ENCODE results near the gene ARL14EP.
A peak's percentile ranks its signal among the peaks of the same experiment; 100 is the strongest.

Gene ARL14EP

GRCh38 chr11:30342736-30343166 lies 19.8 kb downstream of the ARL14EP start:
- DNase-seq (ENCODE audit: low spot score in 2 of 2) (no peak), ATAC-seq (replicated peaks; ENCODE audit: extremely low read depth, poor library complexity, severe bottlenecking) (no peak)
- no peak overlapping the region for H3K27ac Mint-ChIP-seq (ENCODE audit: low read depth)
- H3K4me1 Mint-ChIP-seq = no peaks in the 10 kb centered on the region
- H3K27me3 Mint-ChIP-seq = no peaks in the 10 kb centered on the region
- no peaks in the 10 kb centered on the region for H3K9me3 Mint-ChIP-seq
- no peak overlapping the region for H3K4me3 Mint-ChIP-seq
- peaks cover 8% of the 10 kb centered on the region for H3K36me3 Mint-ChIP-seq (ENCODE audit: insufficient read depth)

- H3K9me3 Mint-ChIP-seq = no peaks in the 10 kb centered on the region
- no peak overlapping the region for H3K27ac Mint-ChIP-seq (ENCODE audit: low read depth)
- peaks cover 1% of the 10 kb centered on the region for H3K4me1 Mint-ChIP-seq
- no peak for DNase-seq (ENCODE audit: low spot score in 2 of 2)
- peaks cover 7% of the 10 kb centered on the region for H3K36me3 Mint-ChIP-seq (ENCODE audit: insufficient read depth)
- ATAC-seq (replicated peaks; ENCODE audit: extremely low read depth, poor library complexity, severe bottlenecking) = no peak
- no peak overlapping the region for H3K4me3 Mint-ChIP-seq
- no peaks in the 10 kb centered on the region for H3K27me3 Mint-ChIP-seq
These were observed 21.2 kb downstream of the ARL14EP start for GRCh38 chr11:30344085-30344484.

DNA sequence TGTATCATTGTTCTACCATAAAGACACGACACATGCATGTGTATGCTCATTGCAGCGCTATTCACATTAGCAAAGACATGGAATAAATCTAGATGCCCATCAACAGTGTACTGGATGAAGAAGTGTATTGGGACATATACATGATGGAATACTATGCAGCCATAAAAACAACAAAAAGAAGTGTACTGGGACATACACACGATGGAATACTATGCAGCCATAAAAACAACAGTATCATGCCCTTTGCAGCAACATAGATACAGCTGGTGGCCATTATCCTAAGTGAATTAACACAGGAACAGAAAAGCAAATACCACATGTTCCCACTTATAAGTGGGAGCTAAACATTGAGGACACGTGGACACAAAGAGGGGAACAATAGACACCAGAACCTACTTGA lies 22.7 kb downstream of the ARL14EP start:
- ATAC-seq (replicated peaks; ENCODE audit: extremely low read depth, poor library complexity, severe bottlenecking) (no peak), DNase-seq (ENCODE audit: low spot score in 2 of 2) (no peak)
- H3K27me3 Mint-ChIP-seq = peaks cover under 1% of the 10 kb centered on the region
- H3K36me3 Mint-ChIP-seq (ENCODE audit: insufficient read depth) = peaks cover 2% of the 10 kb centered on the region
- peaks cover 6% of the 10 kb centered on the region for H3K4me1 Mint-ChIP-seq
- no peak overlapping the region for H3K4me3 Mint-ChIP-seq
- no peak overlapping the region for H3K27ac Mint-ChIP-seq (ENCODE audit: low read depth)
- H3K9me3 Mint-ChIP-seq = no peaks in the 10 kb centered on the region

DNA sequence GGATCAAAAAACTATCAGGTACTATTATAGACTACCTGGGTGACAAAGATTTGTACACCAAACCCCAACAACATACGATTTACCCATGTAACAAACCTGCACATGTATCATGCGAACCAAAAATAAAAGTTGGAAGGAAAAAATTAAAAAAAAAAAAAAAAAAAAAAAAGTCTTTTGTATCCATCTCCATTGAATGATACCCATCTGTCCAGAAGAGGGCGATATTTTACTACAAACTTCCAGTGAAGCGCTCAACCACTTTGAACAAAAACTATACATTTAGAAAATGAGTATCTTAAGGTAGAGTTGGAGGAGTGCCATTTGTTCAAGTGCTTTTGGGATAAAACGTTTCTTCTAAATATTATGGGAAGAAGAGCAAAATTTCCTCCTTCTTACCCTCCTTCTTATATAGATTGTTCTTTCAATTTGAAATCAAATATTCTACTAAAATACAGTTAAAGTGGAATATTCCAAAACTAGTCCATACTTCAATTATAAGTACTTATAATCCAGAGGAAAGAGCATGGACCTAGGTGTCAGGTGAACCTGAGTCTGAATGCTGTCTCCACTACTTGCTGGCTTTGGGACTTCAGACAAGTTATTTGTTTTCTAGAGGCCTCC lies 23.3 kb downstream of the ARL14EP start:
- peaks cover 6% of the 10 kb centered on the region for H3K27me3 Mint-ChIP-seq
- no peak for DNase-seq (ENCODE audit: low spot score in 2 of 2)
- ATAC-seq (replicated peaks; ENCODE audit: extremely low read depth, poor library complexity, severe bottlenecking) = peak; percentile 32

DNA sequence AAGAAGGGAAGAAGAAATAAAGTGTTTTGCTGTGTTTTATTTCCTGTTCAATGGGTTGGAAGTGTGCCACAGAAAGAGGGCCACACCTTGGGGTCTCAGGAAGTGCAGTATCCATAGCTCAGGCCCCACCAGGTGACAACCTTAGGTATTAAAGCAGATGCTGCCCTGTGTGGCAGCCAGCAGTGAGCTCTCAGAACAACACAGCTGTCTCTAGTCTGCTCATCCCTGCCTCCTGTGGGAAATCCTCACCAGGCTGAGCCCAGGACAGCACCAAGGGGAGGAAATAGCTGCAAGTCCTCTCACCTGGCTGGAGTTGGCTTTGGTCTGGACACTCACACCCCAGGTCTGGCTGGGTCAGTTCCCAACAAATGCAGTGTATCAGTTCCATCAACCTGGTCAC lies 25.1 kb downstream of the ARL14EP start:
- Mint-ChIP-seq H3K4me3 (no peak overlapping the region), H3K27me3 (peaks cover 24% of the 10 kb centered on the region), H3K4me1 (peaks cover 6% of the 10 kb centered on the region), H3K27ac (ENCODE audit: low read depth) (no peak overlapping the region), H3K36me3 (ENCODE audit: insufficient read depth) (peaks cover 1% of the 10 kb centered on the region), H3K9me3 (no peaks in the 10 kb centered on the region)
- ATAC-seq (replicated peaks; ENCODE audit: extremely low read depth, poor library complexity, severe bottlenecking) (no peak), DNase-seq (ENCODE audit: low spot score in 2 of 2) (no peak)

More for the DNA sequence above, 23.3 kb downstream of the ARL14EP start:
- peaks cover 6% of the 10 kb centered on the region for H3K4me1 Mint-ChIP-seq
- no peaks in the 10 kb centered on the region for H3K9me3 Mint-ChIP-seq
- H3K4me3 Mint-ChIP-seq = no peak overlapping the region
- H3K36me3 Mint-ChIP-seq (ENCODE audit: insufficient read depth) = peaks cover 2% of the 10 kb centered on the region
- no peak overlapping the region for H3K27ac Mint-ChIP-seq (ENCODE audit: low read depth)

GRCh38 chr11:30349885-30350284 lies 27.0 kb downstream of the ARL14EP start:
- Mint-ChIP-seq H3K36me3 (ENCODE audit: insufficient read depth) (peaks cover 1% of the 10 kb centered on the region), H3K27ac (ENCODE audit: low read depth) (no peak overlapping the region), H3K4me3 (no peak overlapping the region), H3K27me3 (peaks cover 34% of the 10 kb centered on the region), H3K4me1 (peaks cover 6% of the 10 kb centered on the region), H3K9me3 (no peaks in the 10 kb centered on the region)
- ATAC-seq (replicated peaks; ENCODE audit: extremely low read depth, poor library complexity, severe bottlenecking) (no peak), DNase-seq (ENCODE audit: low spot score in 2 of 2) (no peak)

GRCh38 chr11:30350384-30350783 lies 27.5 kb downstream of the ARL14EP start:
- H3K9me3 Mint-ChIP-seq = no peaks in the 10 kb centered on the region
- H3K27me3 Mint-ChIP-seq = peaks cover 34% of the 10 kb centered on the region
- H3K4me1 Mint-ChIP-seq = peaks cover 6% of the 10 kb centered on the region
- H3K4me3 Mint-ChIP-seq = no peak overlapping the region
- DNase-seq (ENCODE audit: low spot score in 2 of 2) (no peak), ATAC-seq (replicated peaks; ENCODE audit: extremely low read depth, poor library complexity, severe bottlenecking) (no peak)
- H3K27ac Mint-ChIP-seq (ENCODE audit: low read depth) = no peak overlapping the region
- peaks cover 1% of the 10 kb centered on the region for H3K36me3 Mint-ChIP-seq (ENCODE audit: insufficient read depth)

DNA sequence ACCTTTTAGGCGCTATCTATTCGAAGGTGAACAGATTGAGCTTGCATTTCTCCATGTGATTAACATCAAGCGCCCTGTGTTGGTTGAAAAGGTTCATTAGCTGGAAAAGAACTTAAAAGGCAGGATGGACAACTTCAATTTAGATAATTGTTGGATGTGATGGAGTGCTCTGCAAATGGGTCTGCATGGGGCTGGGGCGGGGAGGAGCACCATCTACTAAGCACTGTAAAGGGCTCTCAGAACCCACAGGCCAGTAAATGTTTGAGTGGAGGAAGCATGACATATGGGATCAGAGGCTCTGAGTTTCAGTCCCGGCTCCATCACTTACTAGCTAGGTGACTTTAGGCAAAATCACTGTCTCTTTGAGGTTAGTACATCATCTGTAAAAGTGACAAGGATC lies 28.2 kb downstream of the ARL14EP start:
- DNase-seq (ENCODE audit: low spot score in 2 of 2) (no peak), ATAC-seq (replicated peaks; ENCODE audit: extremely low read depth, poor library complexity, severe bottlenecking) (no peak)
- no peak overlapping the region for H3K4me3 Mint-ChIP-seq
- no peak overlapping the region for H3K27ac Mint-ChIP-seq (ENCODE audit: low read depth)
- H3K4me1 Mint-ChIP-seq = peaks cover 6% of the 10 kb centered on the region
- H3K27me3 Mint-ChIP-seq = peaks cover 34% of the 10 kb centered on the region
- peaks cover 1% of the 10 kb centered on the region for H3K36me3 Mint-ChIP-seq (ENCODE audit: insufficient read depth)
- H3K9me3 Mint-ChIP-seq = no peaks in the 10 kb centered on the region

DNA sequence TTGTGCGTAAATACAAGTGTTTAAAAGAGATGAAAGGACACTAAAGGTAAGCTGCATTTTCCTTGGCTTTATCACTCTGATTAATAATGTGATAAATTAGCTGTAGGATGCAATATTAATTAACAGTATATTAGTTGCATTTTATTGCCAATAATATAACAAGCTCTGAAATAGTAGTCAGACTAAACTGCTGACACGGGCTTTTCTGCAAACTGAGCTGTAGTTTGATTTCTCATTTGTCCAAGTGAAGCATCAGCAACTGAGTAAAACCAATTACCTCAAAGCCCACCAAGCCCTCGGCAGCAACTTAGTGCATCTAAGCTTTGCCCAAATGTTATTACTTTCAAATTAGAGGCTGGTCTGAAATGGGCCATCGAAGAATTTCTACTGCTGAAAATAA lies 33.5 kb downstream of the ARL14EP start:
- DNase-seq (ENCODE audit: low spot score in 2 of 2) (no peak), ATAC-seq (replicated peaks; ENCODE audit: extremely low read depth, poor library complexity, severe bottlenecking) (no peak)
- Mint-ChIP-seq H3K36me3 (ENCODE audit: insufficient read depth) (peaks cover 1% of the 10 kb centered on the region), H3K4me1 (no peaks in the 10 kb centered on the region), H3K4me3 (no peak overlapping the region), H3K27me3 (peaks cover 51% of the 10 kb centered on the region), H3K9me3 (no peaks in the 10 kb centered on the region), H3K27ac (ENCODE audit: low read depth) (no peak overlapping the region)

DNA sequence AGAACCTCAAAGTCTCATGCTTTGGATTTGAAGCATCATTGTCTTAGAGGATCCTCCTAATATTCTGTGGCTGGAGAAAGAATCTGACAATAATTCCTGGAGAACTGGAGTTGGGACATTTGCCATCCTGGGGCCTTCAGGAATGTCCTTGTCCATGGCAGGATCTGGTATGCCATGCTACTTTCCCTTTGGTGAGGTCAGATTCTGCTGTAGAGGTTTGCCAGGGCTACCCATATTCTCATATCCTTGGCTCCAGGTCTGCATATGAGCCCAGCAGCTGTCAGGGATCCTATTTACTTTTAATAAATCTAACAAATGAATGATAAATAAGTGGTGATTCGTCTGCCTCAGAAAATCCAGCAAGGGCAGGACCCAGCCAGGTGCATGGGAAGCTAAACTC lies 35.0 kb downstream of the ARL14EP start:
- Mint-ChIP-seq H3K9me3 (no peaks in the 10 kb centered on the region), H3K36me3 (ENCODE audit: insufficient read depth) (no peaks in the 10 kb centered on the region)

DNA sequence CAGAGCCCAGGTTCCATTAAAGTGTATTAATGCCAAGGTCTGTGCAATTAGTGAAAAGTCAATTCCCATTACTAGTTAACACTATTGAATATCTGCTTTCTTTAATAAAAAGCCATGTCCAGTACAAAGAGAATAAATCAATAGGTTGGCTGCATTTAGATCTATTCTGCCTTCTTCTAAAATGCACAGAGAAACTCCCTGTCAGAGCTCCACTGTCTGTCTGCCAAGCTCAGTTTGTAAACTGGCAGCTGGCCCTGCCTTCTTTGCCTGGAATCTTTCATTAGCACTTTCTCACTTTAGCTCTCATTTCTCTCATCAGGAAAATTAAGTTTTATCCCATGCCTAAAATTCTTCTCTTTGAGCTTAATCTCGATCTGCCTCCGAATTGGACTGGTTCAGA lies 35.6 kb downstream of the ARL14EP start:
- H3K27me3 Mint-ChIP-seq = peaks cover 30% of the 10 kb centered on the region
- no peaks in the 10 kb centered on the region for H3K9me3 Mint-ChIP-seq
- no peak for ATAC-seq (replicated peaks; ENCODE audit: extremely low read depth, poor library complexity, severe bottlenecking)
- DNase-seq (ENCODE audit: low spot score in 2 of 2) = no peak
- no peak overlapping the region for H3K27ac Mint-ChIP-seq (ENCODE audit: low read depth)
- H3K4me1 Mint-ChIP-seq = no peaks in the 10 kb centered on the region
- no peak overlapping the region for H3K4me3 Mint-ChIP-seq
- no peaks in the 10 kb centered on the region for H3K36me3 Mint-ChIP-seq (ENCODE audit: insufficient read depth)

More for the DNA sequence above, 35.0 kb downstream of the ARL14EP start:
- Mint-ChIP-seq H3K4me1 (no peaks in the 10 kb centered on the region), H3K4me3 (no peak overlapping the region), H3K27ac (ENCODE audit: low read depth) (no peak overlapping the region), H3K27me3 (peaks cover 37% of the 10 kb centered on the region)
- no peak for DNase-seq (ENCODE audit: low spot score in 2 of 2)
- no peak for ATAC-seq (replicated peaks; ENCODE audit: extremely low read depth, poor library complexity, severe bottlenecking)

- Mint-ChIP-seq H3K27ac (ENCODE audit: low read depth) (no peak overlapping the region), H3K4me3 (no peak overlapping the region), H3K4me1 (no peaks in the 10 kb centered on the region), H3K9me3 (no peaks in the 10 kb centered on the region), H3K27me3 (peaks cover 25% of the 10 kb centered on the region), H3K36me3 (ENCODE audit: insufficient read depth) (no peaks in the 10 kb centered on the region)
- ATAC-seq (replicated peaks; ENCODE audit: extremely low read depth, poor library complexity, severe bottlenecking) = no peak
- DNase-seq (ENCODE audit: low spot score in 2 of 2) = no peak
These were observed 37.8 kb downstream of the ARL14EP start for GRCh38 chr11:30360741-30361140.

GRCh38 chr11:30364139-30364836 lies 41.4 kb downstream of the ARL14EP start:
- H3K27ac Mint-ChIP-seq (ENCODE audit: low read depth) = no peak overlapping the region
- H3K4me1 Mint-ChIP-seq = no peaks in the 10 kb centered on the region
- DNase-seq (ENCODE audit: low spot score in 2 of 2) = no peak
- H3K9me3 Mint-ChIP-seq = no peaks in the 10 kb centered on the region
- peaks cover 19% of the 10 kb centered on the region for H3K27me3 Mint-ChIP-seq
- H3K4me3 Mint-ChIP-seq = no peak overlapping the region
- H3K36me3 Mint-ChIP-seq (ENCODE audit: insufficient read depth) = no peaks in the 10 kb centered on the region
- no peak for ATAC-seq (replicated peaks; ENCODE audit: extremely low read depth, poor library complexity, severe bottlenecking)
